ENCODE results near the gene KCNMA1.

KCNMA1 gene

GRCh38 chr10:77080361-77081027 lies 557.1 kb downstream of the KCNMA1 start:
- TF ChIP-seq GATA2 (IDR thresholded peaks at IDR 0.05; ENCODE audit: low read depth, low read length) (no peak), GATA3 (IDR thresholded peaks at IDR 0.05; ENCODE audit: low read depth, low read length) (no peak)

- no peak for TF ChIP-seq GATA3 (IDR thresholded peaks at IDR 0.05; ENCODE audit: low read depth, low read length)
- TF ChIP-seq GATA2 (IDR thresholded peaks at IDR 0.05; ENCODE audit: low read depth, low read length) = no peak
Measured at GRCh38 chr10:77079592-77080300, 557.9 kb downstream of the KCNMA1 start.

GRCh38 chr10:77077316-77077945 lies 560.2 kb downstream of the KCNMA1 start:
- TF ChIP-seq GATA2 (IDR thresholded peaks at IDR 0.05; ENCODE audit: low read depth, low read length) = no peak
- TF ChIP-seq GATA3 (IDR thresholded peaks at IDR 0.05; ENCODE audit: low read depth, low read length) = no peak

GRCh38 chr10:77075926-77076325 lies 561.7 kb downstream of the KCNMA1 start:
- TF ChIP-seq GATA2 (IDR thresholded peaks at IDR 0.05; ENCODE audit: low read depth, low read length) = no peak
- no peak for TF ChIP-seq GATA3 (IDR thresholded peaks at IDR 0.05; ENCODE audit: low read depth, low read length)

- TF ChIP-seq GATA3 (IDR thresholded peaks at IDR 0.05; ENCODE audit: low read depth, low read length) (no peak), GATA2 (IDR thresholded peaks at IDR 0.05; ENCODE audit: low read depth, low read length) (no peak)
Measured at GRCh38 chr10:77074104-77074624, 563.4 kb downstream of the KCNMA1 start.

GRCh38 chr10:77073663-77073960 lies 564.0 kb downstream of the KCNMA1 start:
- TF ChIP-seq GATA3 (IDR thresholded peaks at IDR 0.05; ENCODE audit: low read depth, low read length) = no peak
- TF ChIP-seq GATA2 (IDR thresholded peaks at IDR 0.05; ENCODE audit: low read depth, low read length) = no peak

- TF ChIP-seq GATA3 (IDR thresholded peaks at IDR 0.05; ENCODE audit: low read depth, low read length) (no peak), GATA2 (IDR thresholded peaks at IDR 0.05; ENCODE audit: low read depth, low read length) (no peak)
Measured at GRCh38 chr10:77072836-77073662, 564.6 kb downstream of the KCNMA1 start.

GRCh38 chr10:77072361-77072835 lies 565.2 kb downstream of the KCNMA1 start:
- no peak for TF ChIP-seq GATA2 (IDR thresholded peaks at IDR 0.05; ENCODE audit: low read depth, low read length)
- TF ChIP-seq GATA3 (IDR thresholded peaks at IDR 0.05; ENCODE audit: low read depth, low read length) = no peak

GRCh38 chr10:77071956-77072355 lies 565.7 kb downstream of the KCNMA1 start:
- no peak for TF ChIP-seq GATA2 (IDR thresholded peaks at IDR 0.05; ENCODE audit: low read depth, low read length)
- no peak for TF ChIP-seq GATA3 (IDR thresholded peaks at IDR 0.05; ENCODE audit: low read depth, low read length)

- no peak for TF ChIP-seq GATA3 (IDR thresholded peaks at IDR 0.05; ENCODE audit: low read depth, low read length)
- TF ChIP-seq GATA2 (IDR thresholded peaks at IDR 0.05; ENCODE audit: low read depth, low read length) = no peak
Measured at GRCh38 chr10:77071001-77071511, 566.6 kb downstream of the KCNMA1 start.

- TF ChIP-seq GATA2 (IDR thresholded peaks at IDR 0.05; ENCODE audit: low read depth, low read length) (no peak), GATA3 (IDR thresholded peaks at IDR 0.05; ENCODE audit: low read depth, low read length) (no peak)
Measured at GRCh38 chr10:77070346-77070745, 567.3 kb downstream of the KCNMA1 start.

- TF ChIP-seq GATA2 (IDR thresholded peaks at IDR 0.05; ENCODE audit: low read depth, low read length) (no peak), GATA3 (IDR thresholded peaks at IDR 0.05; ENCODE audit: low read depth, low read length) (no peak)
Measured at GRCh38 chr10:77068969-77069368, 568.6 kb downstream of the KCNMA1 start.

- no peak for TF ChIP-seq GATA3 (IDR thresholded peaks at IDR 0.05; ENCODE audit: low read depth, low read length)
- TF ChIP-seq GATA2 (IDR thresholded peaks at IDR 0.05; ENCODE audit: low read depth, low read length) = no peak
Measured at GRCh38 chr10:77068272-77068671, 569.3 kb downstream of the KCNMA1 start.

- TF ChIP-seq GATA2 (IDR thresholded peaks at IDR 0.05; ENCODE audit: low read depth, low read length) = no peak
Measured at GRCh38 chr10:77062381-77062780, 575.2 kb downstream of the KCNMA1 start.

All from SH-SY5Y (cell line).